Transverse colon (tissue), 4 donors: ENCODE data around the gene SFXN5. TPM values are rescaled to one million over a fixed set of nuclear protein-coding genes. Genes with fewer than 3 reads are reported as not detected.

ENCODE experiments used
- DNase-seq: peaks from one replicate; pipeline ENCODE4 v3.0.0-alpha.2; 2019
- H3K27ac ChIP-seq, 4 donors: fragments of 200-600 bp; sonication (generic); 2 replicates each; pipeline ENCODE4 v1.5.1; 2016 to 2018; ENCODE audit warnings: inconsistent platforms in 4 of 4
- H3K27me3 ChIP-seq: fragments of 200-600 bp; sonication (generic); 2 replicates; pipeline ENCODE4 v1.5.1; 2017; ENCODE audit warnings: inconsistent platforms
- H3K36me3 ChIP-seq, 4 donors: fragments of 200-600 bp; sonication (generic); 2 replicates each; pipeline ENCODE4 v1.5.1; 2017 to 2019; ENCODE audit warnings: inconsistent platforms in 4 of 4
- H3K4me1 ChIP-seq, 4 donors: fragments of 200-600 bp; sonication (generic); 2 replicates each; pipeline ENCODE4 v1.5.1; 2017 to 2020; ENCODE audit warnings: inconsistent platforms in 4 of 4
- H3K4me3 ChIP-seq, 4 donors: fragments of 200-600 bp; sonication (generic); 1 replicate in 1 of 4; 2 replicates in 3 of 4; pipeline versions ENCODE4 v1.5.1 to v1.6.1; 2017 to 2019; ENCODE audit warnings: inconsistent platforms in 4 of 4
- H3K9me3 ChIP-seq, 2 donors: fragments of 200-600 bp; sonication (generic); 2 replicates each; pipeline ENCODE4 v1.5.1; 2017 to 2019; ENCODE audit warnings: inconsistent platforms in 2 of 2
- CTCF ChIP-seq, 5 experiments: fragments of 200-600 bp in 3 of 5; fragments of 450-650 bp in 2 of 5; sonication (generic) in 3 of 5; IDR thresholded peaks; 1 replicate in 2 of 5; 2 replicates in 3 of 5; pipeline ENCODE4 v1.5.1; 2016 to 2017; ENCODE audit warnings: antibody characterized with exemption in 5 of 5, inconsistent platforms in 3 of 5, mild to moderate bottlenecking in 2 of 5, moderate library complexity in 1 of 5
- EP300 ChIP-seq: sonication (generic); formaldehyde crosslinking; IDR thresholded peaks from one replicate; pipeline ENCODE4 v1.6.1; 2017; ENCODE audit warnings: antibody characterized with exemption, low read depth
- POLR2A ChIP-seq: fragments of 450-650 bp; IDR thresholded peaks from one replicate; pipeline ENCODE4 v1.6.1; 2016; ENCODE audit warnings: antibody characterized with exemption, mild to moderate bottlenecking, moderate library complexity
- POLR2AphosphoS5 ChIP-seq, 3 donors: sonication (generic); formaldehyde crosslinking; IDR thresholded peaks; one replicate each; pipeline ENCODE4 v1.6.1; 2016; ENCODE audit warnings: antibody characterized with exemption in 3 of 3
- WGBS, 2 donors: methylation state at CpG; one replicate each; pipeline ENCODE4 v1.1.5; 2018; ENCODE audit warnings: low coverage in 1 of 2; 5-methylcytosine and 5-hydroxymethylcytosine counted together
- in situ Hi-C, 4 donors: fragments of 200-750 bp; cut with MboI; loops; one replicate each; pipeline versions ENCODE4 v1.15.0 to v1.15.1; 2017; ENCODE audit warnings: low sequenced_read_pairs in 3 of 4, low pct_ligation_motif_present in 1 of 4, low pct_unique_long_range_greater_than_20kb in 1 of 4
- intact Hi-C: fragments of 100-400 bp; cut with DNase I; formaldehyde crosslinking; loops from one replicate; pipeline ENCODE4 v1.15.1; 2023; ENCODE audit warnings: low total_unique reads
- total RNA-seq, 4 donors: library from RNA; depleted of rRNA; stranded (reverse); fragments of >200 nt; gene quantifications; one replicate each; pipeline ENCODE4 v1.1.0, GENCODE V29; 2016

SFXN5 gene
- total RNA-seq, 4 donors from 2014 or later, result 12.3 to 98.4 (median 42.7) TPM

GRCh38 chr2:72981536-72981935 is 90.0 kb downstream of the SFXN5 start:
- Histone ChIP-seq H3K9me3 (no peaks in the 10 kb centered on the region), H3K36me3 (no peaks in the 10 kb centered on the region), H3K27me3 (no peaks in the 10 kb centered on the region), H3K27ac (no peak overlapping the region), H3K4me3 (no peak overlapping the region), H3K4me1 (peaks cover 0 to 11% (median 0%) of the 10 kb centered on the region in 4 donors)
- no peak for TF ChIP-seq EP300
- intact Hi-C loops (no loop called here), in situ Hi-C loops (loop anchor here in 2 of 4 donors (10.0 to 25.0 kb wide), 2 partner anchors 173 to 206 kb away; no protein-coding TSS in a partner anchor)
- DNase-seq, result peak; percentile 27
- WGBS, 2 donors, result 52 to 66% methylated on average over 4 to 5 of the region's 5 CpGs

- WGBS, 2 donors, result 93 to 96% methylated on average over 9 to 11 of the region's 11 CpGs
- Histone ChIP-seq H3K27me3 (no peaks in the 10 kb centered on the region), H3K27ac (no peak overlapping the region), H3K9me3 (no peaks in the 10 kb centered on the region), H3K36me3 (no peaks in the 10 kb centered on the region), H3K4me1 (peaks cover 0 to 11% (median 0%) of the 10 kb centered on the region in 4 donors), H3K4me3 (no peak overlapping the region)
- TF ChIP-seq POLR2A (no peak), POLR2AphosphoS5 (IDR thresholded peaks at IDR 0.05) (no peak), EP300 (no peak), CTCF (IDR thresholded peaks at IDR 0.05) (no peak)
- DNase-seq, result no peak
- intact Hi-C loops (no loop called here), in situ Hi-C loops (loop anchor here in 2 of 4 donors (10.0 to 25.0 kb wide), 2 partner anchors 174 to 207 kb away; no protein-coding TSS in a partner anchor)
These were observed 90.8 kb downstream of the SFXN5 start for GRCh38 chr2:72980535-72981217.

- intact Hi-C loops (no loop called here), in situ Hi-C loops (loop anchor here in 2 of 4 donors (10.0 to 25.0 kb wide), 2 partner anchors 175 to 207 kb away; no protein-coding TSS in a partner anchor)
- Histone ChIP-seq H3K27ac (no peak overlapping the region), H3K27me3 (no peaks in the 10 kb centered on the region), H3K4me1 (peaks cover 0 to 11% (median 0%) of the 10 kb centered on the region in 4 donors), H3K9me3 (no peaks in the 10 kb centered on the region), H3K36me3 (no peaks in the 10 kb centered on the region), H3K4me3 (no peak overlapping the region)
- DNase-seq, result no peak
- WGBS, 2 donors, result 57% methylated on average over 3 of the region's 3 CpGs
- TF ChIP-seq POLR2A (no peak), CTCF (IDR thresholded peaks at IDR 0.05) (no peak), POLR2AphosphoS5 (IDR thresholded peaks at IDR 0.05) (no peak), EP300 (no peak)
These were observed 91.6 kb downstream of the SFXN5 start for GRCh38 chr2:72979896-72980295.

GRCh38 chr2:72975017-72975416 is 96.5 kb downstream of the SFXN5 start:
- H3K4me3 ChIP-seq, result no peak overlapping the region
- no peaks in the 10 kb centered on the region for H3K9me3 ChIP-seq
- in situ Hi-C loops (loop anchor here in 1 of 4 donors (25.0 kb wide), 1 partner anchor 212 kb away; no protein-coding TSS in a partner anchor), intact Hi-C loops (no loop called here)
- DNase-seq, result no peak
- H3K27ac ChIP-seq, result no peak overlapping the region
- no peaks in the 10 kb centered on the region for H3K36me3 ChIP-seq
- no peaks in the 10 kb centered on the region for H3K27me3 ChIP-seq
- no peak for TF ChIP-seq POLR2AphosphoS5 (IDR thresholded peaks at IDR 0.05)
- TF ChIP-seq POLR2A, result no peak
- TF ChIP-seq EP300, result no peak
- TF ChIP-seq CTCF (IDR thresholded peaks at IDR 0.05), result no peak
- no peaks in the 10 kb centered on the region for H3K4me1 ChIP-seq
- 81 to 82% methylated on average over 3 of the region's 3 CpGs for WGBS, 2 donors
